ENCODE measurements around the gene TET3. TPM values are rescaled to one million over a fixed set of nuclear protein-coding genes. Genes with fewer than 3 reads are reported as not detected.

Gene TET3
- total and polyA plus RNA-seq, 2 of the 4 experiments (the other 2 are of a cell fraction): 1.6 to 1.8 TPM

DNA sequence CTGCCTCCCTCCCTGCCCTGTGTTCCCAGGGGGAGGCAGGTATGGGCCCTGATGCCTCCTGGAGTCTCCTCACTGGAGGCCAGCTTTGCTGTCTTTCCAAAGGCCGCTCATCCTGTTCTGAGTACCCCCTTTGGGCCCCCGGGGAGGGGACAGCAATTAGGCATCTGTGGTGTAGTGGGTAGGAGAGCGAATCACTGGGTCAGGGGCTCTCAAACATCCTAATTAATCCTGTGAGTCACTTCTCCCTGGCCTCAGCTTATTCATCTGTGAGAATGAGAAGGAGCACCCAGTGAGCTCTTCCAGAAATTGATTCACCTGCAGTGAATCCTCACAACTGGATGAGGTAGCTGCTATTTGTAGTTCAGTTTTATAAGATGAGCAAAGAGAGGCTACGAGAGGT is 16.4 kb downstream of the TET3 start:
- no peaks in the 10 kb centered on the region for H3K9me3 ChIP-seq (ENCODE audit: control insufficient read depth, insufficient read depth, low read length)
- no peak overlapping the region for H3K27ac ChIP-seq (ENCODE audit: insufficient read depth, low read length)
- H3K36me3 ChIP-seq (ENCODE audit: control insufficient read depth, insufficient read depth, low read length): peaks cover 3% of the 10 kb centered on the region; the same call in 1 of the 2 replicates
- H3K4me1 ChIP-seq (ENCODE audit: control insufficient read depth, insufficient read depth, low read length): peaks cover 30% of the 10 kb centered on the region
- H4K8ac ChIP-seq (ENCODE audit: low read depth in 2 of 2, low read length in 2 of 2): no peak overlapping the region
- in situ Hi-C loops (cut with MboI; ENCODE audit: low sequenced_read_pairs): no loop called here
- dilution Hi-C loops (cut with HindIII; ENCODE audit: low sequenced_read_pairs, unreplicated experiment): no loop called here
- 0 out of 2 replicates have a peak overlapping the region, but pooled peaks have one; percentile 32 for H3K23ac ChIP-seq (ENCODE audit: low read depth, low read length)
- no peak overlapping the region for H4K5ac ChIP-seq (ENCODE audit: low read depth, low read length)
- no peak overlapping the region for H4K91ac ChIP-seq (ENCODE audit: insufficient read depth, low read depth, low read length)
- no peak overlapping the region for H2BK5ac ChIP-seq (ENCODE audit: low read depth, low read length, poor library complexity, severe bottlenecking)
- DNase-seq: peak; percentile 50
- H3K56ac ChIP-seq (ENCODE audit: extremely low read depth, insufficient read depth, low read length): no peak overlapping the region
- TF ChIP-seq MAZ (IDR thresholded peaks at IDR 0.05; ENCODE audit: borderline replicate concordance, low read depth, low read length): no peak
- TF ChIP-seq FOS (IDR thresholded peaks at IDR 0.05; ENCODE audit: low read depth, low read length): peak; percentile 48
- no peak for TF ChIP-seq POLR2A (IDR thresholded peaks at IDR 0.05; ENCODE audit: low read depth, low read length)
- peak; percentile 23 for TF ChIP-seq RCOR1 (IDR thresholded peaks at IDR 0.05; ENCODE audit: insufficient replicate concordance, low read length)
- ATAC-seq (ENCODE audit: low read depth): no peak
- CTCF ChIA-PET: interaction anchor here (0.6 to 1.4 kb wide), 2 partner anchors 13 to 187 kb away, joined by 3 read pairs; no protein-coding TSS in a partner anchor
- no peak overlapping the region for H2BK20ac ChIP-seq (ENCODE audit: low read depth, low read length)
- H3K4ac ChIP-seq (ENCODE audit: low read depth, low read length): no peak overlapping the region
- H4K20me1 ChIP-seq (ENCODE audit: insufficient read depth, low read length): peaks cover 80% of the 10 kb centered on the region
- H2BK120ac ChIP-seq (ENCODE audit: low read depth, low read length): no peak overlapping the region
- intact Hi-C loops (cut with micrococcal nuclease): loop anchor here (5.0 kb wide), 1 partner anchor 74 kb away; the partner anchor contains the start of gene DGUOK
- H3K79me1 ChIP-seq (ENCODE audit: low read depth in 1 of 2, low read length in 2 of 2): peaks cover 35 to 91% of the 10 kb centered on the region in 2 experiments; a peak in 3 of 4 replicates
- POLR2A ChIA-PET (ENCODE audit: unreplicated experiment): no interaction called here
- peaks cover 40% of the 10 kb centered on the region for H3K9me1 ChIP-seq (ENCODE audit: insufficient read depth, low read length)
- no TSS peak for BruUV-seq (replicated peaks)
- no peak overlapping the region for H3K4me3 ChIP-seq (ENCODE audit: insufficient read depth, low read depth, low read length)
- no peak overlapping the region for H3K18ac ChIP-seq (ENCODE audit: low read depth, low read length)
- H2AFZ ChIP-seq (replicated peaks; ENCODE audit: low read length, poor library complexity): no peak overlapping the region
- no peak overlapping the region for H3K14ac ChIP-seq (replicated peaks; ENCODE audit: low read depth, low read length)
- peak overlapping the region; percentile 31 for H2AK9ac ChIP-seq (replicated peaks; ENCODE audit: low read depth, low read length, poor library complexity)
- peak overlapping the region; percentile 11; the same call in 1 of the 2 replicates for H2AK5ac ChIP-seq (ENCODE audit: low read depth, low read length)
- H3K4me2 ChIP-seq (ENCODE audit: low read depth, low read length): no peak overlapping the region
- no peaks in the 10 kb centered on the region for H3K27me3 ChIP-seq (ENCODE audit: control insufficient read depth, insufficient read depth, low read length)
- no peak overlapping the region for H2BK15ac ChIP-seq (ENCODE audit: low read depth, low read length)
- no CpG with 5 or more reads among the region's 4 CpGs for WGBS, 2 experiments (ENCODE audit: extremely low coverage in 2 of 2, insufficient read length in 1 of 2)
- no peak overlapping the region for H3K9ac ChIP-seq (ENCODE audit: low read depth, low read length)
